ENCODE measurements around the gene CENPM.
A peak's percentile ranks its signal among the peaks of the same experiment; 100 is the strongest.

CENPM gene

DNA sequence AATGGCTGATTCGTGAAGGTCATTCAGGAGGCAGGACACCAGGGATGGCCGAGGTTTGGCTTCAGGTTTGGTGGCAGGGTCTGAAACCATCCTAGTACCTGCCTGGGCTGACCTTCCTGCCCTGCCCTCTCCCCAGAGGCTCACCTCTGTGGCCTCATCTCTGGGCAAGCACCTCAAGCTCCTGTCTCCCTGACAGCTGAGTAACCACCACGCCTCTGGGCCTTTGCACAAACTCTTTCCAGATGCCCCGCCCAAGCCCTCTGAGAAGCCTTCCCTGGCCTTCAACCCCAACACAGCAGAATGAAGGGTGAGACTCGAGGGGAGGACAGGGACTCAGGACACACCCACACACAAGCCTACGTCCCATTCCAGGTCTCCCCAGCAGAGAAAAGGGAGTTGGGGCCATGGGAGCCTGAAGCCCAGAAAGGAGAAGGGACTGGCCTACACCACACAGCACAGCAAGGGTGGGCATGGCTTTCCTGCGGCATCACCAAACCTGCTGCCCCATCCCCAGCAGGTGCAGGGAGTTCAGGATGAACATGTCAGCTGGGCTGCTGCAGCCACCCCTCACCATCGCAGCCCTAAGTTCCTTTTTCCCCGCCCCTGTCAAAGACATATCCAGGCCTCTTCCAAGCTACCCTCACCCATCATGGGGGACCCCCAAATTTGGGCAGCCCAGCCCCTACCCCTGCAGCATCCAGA lies 34.5 kb downstream of the CENPM start:
- ATAC-seq: no peak

DNA sequence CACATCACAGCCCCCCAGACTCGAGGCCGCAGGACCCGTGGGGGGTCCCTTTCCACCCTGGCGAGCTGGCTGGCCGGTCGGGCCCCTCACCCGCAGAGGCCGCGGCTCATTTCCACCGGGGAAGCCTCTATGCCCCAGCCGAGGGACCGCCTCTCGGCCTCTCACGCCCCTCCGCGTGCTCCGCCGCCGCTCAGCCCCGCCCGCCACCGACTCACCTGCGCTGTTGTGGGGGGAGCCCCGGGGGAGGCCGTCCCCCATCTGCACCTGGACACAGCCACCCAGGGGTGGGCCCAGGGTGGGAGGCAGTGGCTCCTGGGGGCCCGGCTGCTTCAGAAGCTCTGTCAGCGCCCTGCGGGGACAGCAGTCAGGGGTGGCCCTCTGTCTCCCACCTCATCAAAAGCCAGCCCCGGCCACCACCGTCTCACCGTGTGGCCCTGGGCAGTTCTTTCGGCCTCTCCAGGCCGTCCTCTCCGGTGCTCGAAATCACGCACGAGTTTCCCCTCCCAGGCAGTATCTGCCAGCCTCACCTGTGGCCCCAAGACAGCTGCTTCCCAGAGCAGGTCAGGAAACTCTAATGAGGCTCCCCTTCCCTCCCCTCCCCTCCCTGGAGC lies 35.8 kb downstream of the CENPM start:
- peak in 1 of 2 donors; percentile 21 for ATAC-seq

DNA sequence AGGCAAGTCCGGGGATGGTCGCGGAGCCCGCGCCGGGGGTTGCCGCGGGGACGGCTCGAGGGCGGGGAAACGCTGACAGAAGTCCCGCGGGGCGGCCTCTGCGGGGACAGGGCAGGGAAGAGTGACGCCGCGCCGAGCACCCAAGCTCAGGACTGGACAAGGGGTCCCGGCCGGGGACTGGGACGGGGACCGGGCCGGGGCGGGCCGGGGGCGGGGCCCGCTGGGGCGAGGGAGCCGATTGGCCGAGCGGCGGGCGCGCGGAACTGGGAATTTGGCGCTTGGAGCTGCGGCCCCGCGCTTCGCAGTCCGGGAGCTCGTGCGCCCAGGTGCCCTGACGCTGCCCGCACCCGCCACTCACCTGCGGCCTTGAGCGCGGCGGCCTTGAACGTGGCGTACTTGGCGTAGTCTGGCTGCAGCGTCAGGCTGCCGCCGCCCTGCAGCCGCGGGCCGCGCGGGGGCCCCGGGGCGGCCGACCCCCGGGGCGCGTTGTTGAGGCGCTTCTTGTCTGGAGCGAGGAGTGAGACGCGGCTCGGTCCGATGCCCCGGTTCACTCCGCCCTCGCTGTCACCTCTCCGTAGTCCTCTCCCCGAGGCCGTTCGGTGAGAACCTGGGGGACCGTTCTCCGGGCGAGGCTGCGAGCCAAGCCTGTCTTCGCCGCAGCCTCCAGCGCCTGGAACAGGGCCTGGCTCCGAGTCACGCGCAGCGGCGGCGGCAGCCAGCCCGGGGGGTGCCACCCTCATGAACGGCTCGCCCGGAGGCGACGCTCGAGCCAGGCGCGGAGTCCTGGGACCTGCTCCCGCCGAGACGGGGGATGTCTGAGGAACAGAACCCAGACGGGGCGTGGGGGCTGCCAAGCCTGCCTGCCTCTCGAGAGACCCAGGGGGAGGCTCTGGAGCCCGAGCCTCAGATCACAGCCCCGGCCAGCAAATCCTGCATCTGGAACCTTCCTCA lies 36.6 kb downstream of the CENPM start:
- peak; percentile 23 to 42 for ATAC-seq

DNA sequence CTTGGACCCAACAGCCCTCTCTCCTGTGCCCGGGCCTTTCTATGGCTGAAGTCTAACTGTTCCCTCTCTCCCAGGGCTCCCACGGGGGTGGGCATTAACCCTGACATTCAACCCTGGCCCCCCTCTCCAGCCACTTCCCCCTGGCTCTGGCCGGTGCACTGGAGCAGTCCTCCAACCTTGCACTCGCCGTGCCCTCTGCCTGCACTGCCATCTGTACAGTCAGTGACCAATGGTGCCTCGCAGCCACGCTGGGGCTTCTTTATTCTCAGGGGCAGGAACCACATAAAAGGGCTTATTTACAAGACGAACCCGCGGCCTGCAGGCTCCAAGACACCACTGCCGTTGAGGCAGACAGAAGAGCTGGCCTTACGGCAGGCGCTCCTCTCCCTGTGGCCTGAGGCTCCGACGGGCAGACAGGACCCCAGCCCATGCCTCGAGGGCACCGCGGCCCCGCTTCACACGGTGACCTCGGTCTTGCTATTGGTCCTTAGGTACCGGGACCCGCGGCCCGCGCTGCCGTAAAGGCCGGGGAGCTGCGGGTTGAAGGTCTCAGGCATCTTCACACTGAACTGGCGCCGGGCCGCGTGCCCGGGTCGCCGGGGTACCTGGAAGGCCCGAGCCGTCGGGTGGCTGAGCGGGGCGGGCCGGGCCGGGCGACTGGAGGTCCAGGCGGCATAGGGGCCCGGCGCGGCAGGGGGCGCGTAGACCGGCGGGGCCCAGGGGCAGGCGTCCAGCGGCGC lies 37.5 kb downstream of the CENPM start:
- no peak for ATAC-seq

DNA sequence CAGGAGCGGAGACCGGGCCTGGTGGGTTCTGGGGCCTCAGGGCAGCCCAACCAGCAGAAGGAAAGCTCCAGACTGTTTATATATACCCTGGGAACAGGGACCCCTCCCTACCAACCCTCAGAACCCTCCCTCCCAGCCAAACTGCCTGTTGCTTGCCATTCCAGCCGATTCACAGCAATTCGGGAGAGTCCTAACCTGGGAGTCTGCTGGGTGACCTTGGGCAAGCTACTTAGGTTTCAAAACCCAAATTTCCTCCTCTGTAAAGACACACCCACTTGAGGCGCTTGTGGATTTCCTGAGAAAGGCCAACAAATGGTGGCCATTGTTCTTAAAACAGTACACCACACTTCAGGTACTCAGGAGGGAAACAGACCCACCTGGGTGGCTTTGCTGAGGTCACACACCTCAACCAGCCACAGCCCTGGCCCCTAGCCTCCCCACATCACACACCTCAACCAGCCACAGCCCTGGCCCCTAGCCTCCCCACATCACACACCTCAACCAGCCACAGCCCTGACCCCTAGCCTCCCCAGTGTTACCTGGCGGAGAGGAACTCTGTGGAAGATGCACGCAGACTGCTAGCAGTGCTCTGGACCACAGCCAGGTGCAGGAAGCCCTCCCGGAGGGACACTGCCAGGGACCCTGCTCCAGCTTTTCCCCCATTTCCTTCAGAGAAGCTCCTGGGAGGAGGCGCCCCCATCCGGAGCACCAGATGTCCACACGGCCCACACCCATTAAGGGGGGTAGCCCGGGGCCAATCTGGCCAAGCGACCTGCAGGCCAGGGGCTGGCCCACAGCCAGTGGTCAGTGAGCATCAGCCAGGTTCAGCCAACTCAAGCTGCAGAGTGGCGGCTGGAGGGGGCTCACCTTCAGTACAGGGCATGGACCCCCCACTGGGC lies 38.3 kb downstream of the CENPM start:
- peak in 1 of 2 donors; percentile 10 for ATAC-seq

DNA sequence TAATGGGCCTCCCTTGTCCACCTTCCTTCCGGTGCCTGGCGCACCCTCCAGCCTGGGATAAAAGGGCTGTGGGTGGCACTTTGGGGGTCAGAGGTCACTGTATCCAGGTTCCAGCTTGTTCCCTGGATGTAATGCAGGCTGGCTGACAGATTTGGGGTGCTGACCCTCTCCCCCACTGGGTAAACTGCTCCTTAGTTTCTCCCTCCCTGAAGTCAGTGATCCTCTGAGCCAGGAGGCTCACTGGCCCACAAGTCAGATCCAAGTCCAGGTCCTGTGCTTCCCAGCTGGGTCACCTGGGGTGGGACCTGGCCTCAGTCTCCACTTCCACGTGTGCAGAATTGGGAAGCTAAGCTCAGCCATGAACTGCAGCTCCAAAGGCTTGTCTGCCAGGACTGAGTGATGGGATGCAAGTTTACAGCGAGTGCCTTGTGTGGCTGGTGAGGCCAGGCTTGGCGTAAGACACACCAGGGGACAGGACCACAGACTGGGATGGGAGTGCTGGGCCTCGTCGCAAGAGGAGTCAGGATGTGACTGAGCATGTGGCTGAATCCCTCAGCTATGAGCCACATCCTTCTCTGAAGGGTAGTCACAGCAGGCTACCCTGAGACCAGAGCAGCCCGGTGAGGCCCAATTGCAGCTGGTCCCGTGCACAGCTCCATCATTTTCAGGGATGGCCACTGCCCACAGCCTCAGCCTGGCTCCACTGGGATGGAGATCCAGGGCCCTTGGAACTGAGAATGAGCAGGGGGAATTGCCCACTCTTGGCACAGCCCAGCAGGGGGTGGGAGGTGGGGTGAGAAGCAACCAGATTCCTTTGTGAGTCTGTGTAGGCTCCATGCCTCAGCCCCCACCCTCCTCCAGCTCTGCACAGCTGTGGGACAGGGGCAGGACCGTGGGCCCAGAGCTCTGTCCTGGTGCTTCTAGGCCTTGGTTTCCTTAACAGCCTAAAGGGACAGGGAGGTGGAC lies 39.2 kb downstream of the CENPM start:
- no peak for ATAC-seq

DNA sequence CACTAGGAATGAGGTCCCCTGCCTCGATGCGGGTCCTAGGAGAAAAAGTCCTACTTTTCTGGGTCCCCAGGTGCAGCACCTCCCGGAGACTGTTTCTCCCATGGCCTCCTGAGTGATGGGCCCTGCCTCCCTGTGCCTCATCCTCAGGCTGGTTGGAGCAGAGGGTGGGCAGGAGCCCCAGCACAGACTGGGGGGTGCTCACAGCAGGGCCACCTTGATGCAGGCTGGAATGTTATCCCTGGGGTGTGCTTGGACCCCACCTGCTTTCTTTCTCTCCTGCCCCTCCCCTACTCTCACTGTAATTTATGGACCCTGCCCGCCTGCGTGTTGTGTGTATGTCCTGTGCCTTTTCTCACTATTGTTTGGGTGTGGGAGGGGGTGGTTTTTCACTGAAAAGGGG lies 40.1 kb downstream of the CENPM start:
- no peak for ATAC-seq

DNA sequence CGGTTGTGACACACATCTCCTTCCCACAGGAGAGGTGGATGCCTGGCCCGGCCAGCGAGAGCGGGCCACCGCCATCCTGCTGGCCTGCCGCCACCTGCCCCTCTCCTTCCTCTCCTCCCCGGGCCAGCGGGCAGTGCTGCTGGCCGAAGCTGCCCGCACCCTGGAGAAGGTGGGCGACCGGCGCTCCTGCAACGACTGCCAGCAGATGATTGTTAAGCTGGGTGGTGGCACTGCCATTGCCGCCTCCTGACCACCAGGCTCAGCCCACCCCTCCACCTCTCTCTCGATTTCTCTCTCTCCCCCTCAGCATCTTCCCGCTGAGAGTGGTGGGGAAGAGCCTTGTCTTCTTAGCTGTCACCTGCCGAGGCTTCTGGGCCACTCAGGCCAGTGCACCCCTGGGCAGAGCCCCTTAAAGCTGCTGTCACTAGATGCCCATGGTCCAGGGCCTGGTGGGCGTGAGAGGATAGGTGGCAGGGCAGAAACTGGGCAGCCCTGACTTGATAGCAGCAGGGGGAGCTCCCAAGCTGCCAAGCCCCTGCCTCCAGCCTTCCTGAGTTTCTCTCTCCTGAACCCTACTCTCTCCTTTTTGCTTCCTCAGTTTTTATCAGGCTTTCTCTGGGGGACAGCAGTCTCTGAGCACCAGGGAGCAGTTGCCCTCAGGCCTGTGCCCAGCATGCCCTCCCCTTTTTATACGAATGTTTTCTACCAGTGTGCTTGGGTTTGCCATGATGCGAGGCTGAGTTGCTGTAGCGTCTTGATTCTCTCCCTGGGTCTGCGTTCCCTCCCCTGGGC lies 41.3 kb downstream of the CENPM start:
- ATAC-seq: no peak

DNA sequence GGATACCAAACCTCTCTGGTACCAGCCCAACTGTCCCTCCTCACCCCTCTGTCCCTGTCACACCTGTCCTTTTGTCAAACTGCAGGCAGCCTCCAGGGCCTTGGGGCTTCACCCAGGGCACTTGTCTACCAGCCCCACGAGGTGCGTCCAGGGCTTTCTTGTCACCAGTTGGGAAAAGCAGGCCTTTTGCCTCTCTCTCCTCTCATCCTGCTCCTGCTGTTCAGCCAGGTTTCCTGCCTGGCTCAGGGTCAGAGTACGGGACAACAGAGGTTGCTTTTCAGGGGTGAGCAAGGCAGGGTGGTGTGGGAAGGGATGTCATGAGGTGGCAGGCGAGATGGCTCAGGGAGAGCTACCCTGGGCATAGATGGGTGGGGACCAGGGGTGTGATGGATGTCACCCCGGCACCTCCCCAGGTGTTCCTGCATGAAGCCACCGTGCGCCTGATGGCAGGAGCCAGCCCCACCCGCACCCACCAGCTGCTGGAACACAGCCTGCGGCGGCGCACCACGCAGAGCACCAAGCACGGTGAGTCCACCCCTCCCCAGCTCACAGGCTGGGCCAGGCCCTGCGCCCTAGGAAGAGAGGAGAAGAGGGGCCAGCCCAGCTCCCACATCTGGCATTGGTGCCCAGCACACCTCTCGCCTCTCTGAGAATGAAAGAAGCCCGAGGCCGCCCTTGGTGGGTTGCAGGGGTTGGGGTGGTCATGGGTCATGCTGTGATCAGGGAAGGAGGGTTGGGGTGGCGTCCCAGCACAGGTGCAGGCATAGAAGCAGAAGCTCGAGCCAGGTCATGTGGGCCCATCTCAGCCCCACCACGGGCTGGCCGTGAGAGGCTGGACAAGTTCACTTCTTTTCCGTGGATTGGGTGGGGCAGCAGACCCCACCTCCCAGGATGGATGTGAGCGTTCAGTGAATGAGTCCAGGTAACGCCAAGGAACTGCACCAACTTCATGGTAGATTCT lies 42.2 kb downstream of the CENPM start:
- ATAC-seq: no peak

DNA sequence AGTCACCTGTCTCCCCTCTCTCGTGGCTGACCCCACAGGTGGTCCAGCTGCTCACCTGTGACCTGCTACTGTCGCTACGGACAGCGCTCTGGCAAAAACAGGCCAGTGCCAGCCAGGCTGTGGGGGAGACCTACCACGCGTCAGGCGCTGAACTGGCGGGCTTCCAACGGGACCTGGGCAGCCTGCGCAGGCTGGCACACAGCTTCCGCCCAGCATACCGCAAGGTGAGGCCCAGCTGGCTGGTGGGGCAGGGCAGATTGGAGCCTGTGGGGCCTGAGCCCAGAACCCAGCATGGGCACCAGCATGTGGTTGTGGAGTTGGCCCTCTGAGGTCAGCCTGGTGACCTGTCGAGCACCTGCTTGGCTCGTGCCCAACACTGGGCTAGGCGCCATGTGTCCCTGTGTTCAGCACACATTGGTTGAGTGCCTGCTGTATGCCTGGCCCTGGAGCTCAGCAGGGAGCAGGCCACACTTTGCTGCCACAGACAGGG lies 44.0 kb downstream of the CENPM start:
- ATAC-seq: no peak

DNA sequence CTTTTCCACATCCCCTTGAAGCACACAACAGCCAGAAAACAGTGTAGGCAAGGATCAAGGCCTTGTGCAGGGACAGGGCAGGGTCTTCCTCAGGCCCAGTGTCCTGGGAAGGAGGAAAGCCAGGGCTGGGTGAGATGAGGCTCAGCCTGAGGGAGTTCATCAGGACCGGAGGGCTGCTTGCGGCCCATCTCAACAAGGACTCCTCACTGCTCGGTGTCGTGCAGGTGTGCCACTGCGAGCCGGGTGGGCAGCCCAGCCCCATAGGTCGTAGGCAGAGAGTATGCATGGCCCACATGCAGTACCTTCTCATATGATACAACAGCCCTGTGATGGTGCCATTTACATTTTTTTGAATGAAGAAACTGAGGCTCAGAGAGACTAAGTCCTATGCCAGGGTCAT lies 44.9 kb downstream of the CENPM start:
- no peak for ATAC-seq

DNA sequence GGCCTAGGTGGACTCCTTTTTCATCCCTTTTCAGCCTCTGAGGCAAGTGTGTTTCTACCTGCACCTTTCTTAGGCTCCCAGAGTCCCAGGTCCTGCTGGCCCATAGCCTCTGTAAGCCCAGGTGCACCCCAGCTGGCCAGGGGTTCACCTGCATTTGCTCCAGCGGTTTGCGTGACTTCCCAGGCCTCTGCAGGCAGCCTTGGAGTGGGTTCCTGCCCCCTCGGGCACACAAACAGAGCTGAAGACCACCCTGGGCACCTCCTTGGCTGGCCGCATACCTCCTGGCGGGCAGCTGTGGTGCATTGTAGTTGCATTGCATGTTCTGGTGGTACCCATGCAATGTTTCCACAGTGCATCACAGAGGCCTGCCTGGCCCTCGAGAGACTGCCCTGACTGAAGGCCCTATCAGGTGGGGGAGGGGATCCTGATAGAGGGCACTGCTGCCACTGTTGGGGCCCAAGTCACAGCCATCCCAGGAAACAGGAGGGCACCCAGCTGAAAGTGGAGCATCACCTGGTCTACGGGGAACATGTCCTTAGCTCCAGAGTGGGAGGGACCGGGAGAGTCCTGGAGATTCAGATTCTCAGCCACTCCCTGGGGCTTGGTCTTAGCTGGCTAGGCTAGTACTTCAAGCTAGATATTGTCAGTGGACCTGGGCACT lies 46.2 kb downstream of the CENPM start:
- no peak for ATAC-seq

DNA sequence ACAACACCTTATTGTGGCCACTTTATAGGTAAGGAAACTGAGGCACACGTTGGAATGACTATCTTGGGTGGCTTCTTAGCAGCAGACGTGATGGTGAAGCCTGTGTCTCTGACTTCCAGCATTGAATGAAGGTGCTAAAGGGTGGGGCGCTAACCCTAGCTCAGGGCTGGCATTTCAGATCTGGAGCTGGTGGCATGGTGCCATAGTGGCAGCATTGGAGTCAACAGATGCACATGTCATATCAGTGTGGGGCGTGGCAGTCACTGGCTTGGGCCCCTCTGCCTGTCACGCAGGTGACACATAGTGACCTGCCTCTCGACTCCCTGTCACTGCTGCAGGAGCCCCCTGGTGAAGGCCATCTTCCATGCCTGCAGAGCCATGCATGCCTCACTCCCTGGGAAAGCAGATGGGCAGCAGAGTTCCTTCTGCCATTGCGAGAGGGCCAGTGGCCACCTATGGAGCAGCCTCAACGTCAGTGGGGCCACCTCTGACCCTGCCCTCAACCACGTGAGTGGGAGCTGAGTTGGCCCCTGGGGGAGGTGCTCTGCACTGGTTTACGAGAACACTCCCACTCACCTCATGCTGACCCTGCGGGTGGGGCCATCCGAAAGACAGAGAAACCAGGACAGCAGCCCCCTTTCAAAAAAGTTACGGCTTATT lies 46.8 kb downstream of the CENPM start:
- ATAC-seq: no peak

DNA sequence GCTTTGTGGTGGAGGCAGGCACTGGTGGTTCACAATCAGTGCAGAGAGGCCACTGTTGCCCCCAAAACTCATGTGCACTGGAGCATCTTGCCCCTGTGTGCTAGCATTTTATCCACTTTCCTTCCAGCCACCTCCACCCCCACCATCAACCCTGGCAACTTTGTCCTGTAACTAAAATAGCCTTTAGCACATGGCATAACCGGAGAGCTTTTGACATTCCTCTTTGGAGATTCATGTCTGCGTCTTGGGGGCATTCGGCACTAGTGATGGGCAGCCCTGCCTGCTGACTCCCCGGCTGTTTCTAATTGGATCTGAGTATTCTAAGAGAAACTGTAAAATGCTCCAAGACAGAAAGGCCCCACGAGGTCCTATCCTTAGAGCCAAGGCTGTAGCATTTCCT lies 47.8 kb downstream of the CENPM start:
- no peak for ATAC-seq

DNA sequence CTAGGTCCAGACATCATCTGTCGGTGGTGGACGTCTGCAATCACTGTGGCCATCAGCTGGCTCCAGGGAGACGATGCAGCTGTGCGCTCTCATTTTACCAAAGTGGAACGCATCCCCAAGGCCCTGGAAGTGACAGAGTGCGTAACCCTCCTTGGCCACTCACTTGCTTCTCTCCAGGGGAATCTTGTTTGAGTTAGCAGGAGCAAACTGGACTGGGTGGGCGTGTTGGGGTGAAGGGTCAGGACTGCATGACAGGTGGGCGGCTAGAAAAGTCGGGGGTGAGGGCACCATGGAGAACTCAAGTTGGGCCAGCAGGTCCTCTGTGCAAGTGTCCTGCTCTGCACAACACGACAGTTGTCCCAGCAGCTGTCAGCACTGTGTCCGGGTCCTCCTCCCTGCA lies 48.3 kb downstream of the CENPM start:
- ATAC-seq: no peak

DNA sequence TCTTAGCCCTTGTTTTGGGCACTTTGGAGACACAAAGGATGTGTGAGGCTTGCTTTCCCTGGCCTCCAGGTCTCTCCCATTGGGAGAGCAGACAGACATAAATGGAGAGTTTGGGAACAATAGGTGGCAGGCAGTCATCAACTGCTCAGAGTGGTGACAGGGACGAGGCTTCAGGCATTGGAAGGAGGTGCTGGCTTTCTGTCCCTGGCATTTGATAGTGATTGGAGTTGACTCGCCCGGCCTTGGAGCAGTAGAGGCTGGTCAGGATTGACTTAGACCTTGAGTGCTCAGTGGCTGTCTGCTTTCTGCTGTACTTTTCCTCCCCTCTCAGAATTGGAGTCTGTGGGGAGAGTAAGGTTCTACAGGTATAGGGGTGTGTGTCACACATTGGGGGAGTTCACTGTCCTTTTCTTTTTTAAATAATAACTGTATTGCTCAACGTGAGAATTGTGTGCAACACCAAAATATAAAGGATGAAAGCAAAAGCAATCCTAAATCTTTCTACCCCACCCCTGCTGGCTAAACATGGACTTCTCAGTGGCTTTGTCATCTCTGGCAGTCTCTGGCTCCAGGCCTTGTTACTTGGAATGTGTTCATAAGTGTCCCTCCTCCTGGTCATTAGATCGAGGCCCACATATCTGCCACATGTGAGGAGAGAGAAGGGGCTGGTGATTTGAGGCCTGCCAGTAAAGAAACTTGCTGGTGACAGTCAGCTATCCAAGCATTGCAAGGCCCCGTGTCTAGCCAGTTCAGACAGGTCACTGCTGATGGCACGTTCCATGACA lies 53.2 kb downstream of the CENPM start:
- ATAC-seq: no peak

Measured in activated CD4-positive, CD25-positive, alpha-beta regulatory T cell treated with anti-CD3 and anti-CD28 coated beads, Interleukin-2, amount 50 U/mL, for 24 hours (primary cell).